ENCODE data around the gene SLC25A19.

SLC25A19 gene

DNA sequence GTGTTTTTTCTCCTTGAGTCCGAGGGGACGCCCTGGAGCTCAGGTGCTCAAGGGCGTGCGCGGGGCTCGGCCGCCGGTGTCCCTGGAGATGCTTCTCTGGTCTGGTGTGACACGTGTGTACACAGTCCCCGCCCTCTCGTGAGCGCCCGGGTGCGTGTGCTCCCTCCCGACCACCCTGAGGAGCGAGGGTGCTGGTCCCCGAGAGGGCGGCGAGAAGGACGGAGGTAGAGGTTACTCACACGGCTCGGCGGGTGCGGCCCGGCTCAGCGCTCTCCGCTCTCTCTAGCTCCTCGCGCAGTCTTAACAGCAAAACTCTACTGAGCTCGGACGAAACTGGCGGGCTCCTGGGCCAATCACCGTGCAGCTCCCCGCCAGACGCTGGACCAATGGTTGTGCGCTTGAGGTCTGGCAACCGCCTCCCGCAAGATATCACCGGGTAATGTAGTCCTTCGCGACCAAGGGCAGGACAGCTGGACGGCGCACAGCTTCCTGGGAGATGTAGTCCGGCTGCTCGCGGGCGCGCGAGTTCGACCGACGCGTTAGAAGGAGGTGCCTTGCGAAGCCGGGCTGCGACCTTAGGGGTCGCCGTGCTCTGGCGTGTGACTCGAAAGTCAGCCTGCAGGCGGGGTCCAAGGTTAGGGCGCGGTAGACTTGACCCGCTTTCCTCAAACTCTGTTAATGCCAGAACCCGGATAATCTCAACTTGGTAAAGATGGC lies at the start of gene SLC25A19:
Gene SLC25A19, minus strand, starts transcription at position 319 of the 717 bp plus-strand sequence. CDS start 2,669 bp downstream, outside the sequence.
- DNase-seq (ENCODE audit: low read depth in 3 of 3): peak; percentile 93 to 98 (median 95)

DNA sequence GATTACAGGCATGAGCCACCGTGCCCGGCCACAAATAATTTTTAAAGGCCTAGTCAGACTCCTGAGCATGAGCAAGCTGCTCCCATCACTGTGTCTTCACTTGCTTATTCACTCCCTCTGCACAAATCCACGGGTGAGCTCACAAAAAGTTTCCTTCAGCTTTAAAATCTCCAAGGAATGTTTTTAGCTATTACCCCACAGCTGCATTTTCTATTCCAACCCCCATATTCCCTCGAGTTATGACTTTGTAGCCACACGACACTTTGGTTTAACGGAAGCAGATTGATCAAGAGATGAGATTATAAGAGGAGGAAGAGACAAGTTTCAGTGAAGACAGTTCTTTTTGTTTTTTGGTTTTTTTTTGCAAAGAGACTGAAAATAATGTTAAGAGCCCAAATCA lies 49.1 kb upstream of the SLC25A19 start:
- no peak for DNase-seq (ENCODE audit: low read depth in 3 of 3)

DNA sequence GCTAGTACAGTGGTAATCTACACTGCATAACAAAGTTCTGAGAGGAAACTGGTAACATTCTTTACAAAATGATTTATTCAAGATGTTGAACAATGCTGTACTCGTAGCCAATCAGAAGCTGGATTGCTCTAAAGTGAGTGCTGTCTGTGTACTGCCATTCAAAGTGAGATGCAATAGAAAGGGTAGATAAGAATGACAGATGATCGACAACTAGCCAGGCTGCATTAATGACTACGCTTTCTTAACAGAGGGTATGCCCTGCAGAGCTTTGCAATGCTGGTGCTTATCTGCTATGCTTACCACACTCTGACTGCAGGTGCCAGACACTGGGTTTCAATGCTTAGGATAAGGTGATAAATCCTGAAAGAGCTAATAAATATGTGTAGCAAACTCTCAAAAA lies 46.1 kb upstream of the SLC25A19 start:
- no peak for DNase-seq (ENCODE audit: low read depth in 3 of 3)

DNA sequence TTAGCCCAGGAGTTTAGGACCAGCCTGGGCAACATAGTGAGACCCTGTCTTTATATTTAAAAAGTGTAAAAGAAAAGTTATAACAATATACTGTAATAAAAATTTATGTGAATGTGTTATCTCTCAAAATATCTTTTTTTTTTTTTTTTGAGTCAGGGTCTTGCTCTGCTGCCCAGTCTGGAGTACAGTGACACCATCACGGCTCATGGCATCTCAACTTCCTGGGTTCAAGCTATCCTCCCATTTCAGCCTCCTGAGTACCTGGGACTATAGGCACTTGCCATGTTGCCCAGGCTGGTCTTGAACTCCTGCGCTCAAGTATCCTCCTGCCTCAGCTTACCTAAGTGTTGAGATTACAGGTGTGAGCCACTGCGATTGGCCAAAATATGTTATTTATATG lies 45.5 kb upstream of the SLC25A19 start:
- DNase-seq (ENCODE audit: low read depth in 3 of 3): no peak

DNA sequence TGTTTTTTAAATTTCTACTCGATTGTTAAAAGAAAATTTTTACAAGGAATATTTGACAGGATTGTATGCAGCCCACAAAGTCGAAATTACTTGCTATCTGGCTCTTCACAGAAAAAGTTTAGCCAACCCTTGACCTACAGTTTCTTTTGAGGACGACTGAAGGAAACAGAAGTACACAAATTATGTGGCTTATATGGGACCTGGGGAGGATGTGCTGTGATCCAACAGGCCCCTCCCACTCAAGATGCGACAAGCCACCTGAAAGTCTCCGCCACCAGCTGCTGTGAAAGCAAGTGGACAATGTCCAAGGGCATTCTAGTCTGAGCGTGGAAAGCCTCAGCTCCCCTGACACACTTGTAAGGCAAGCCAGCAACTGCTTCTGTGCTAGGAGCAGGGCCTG lies 42.4 kb upstream of the SLC25A19 start:
- no peak for DNase-seq (ENCODE audit: low read depth in 3 of 3)

DNA sequence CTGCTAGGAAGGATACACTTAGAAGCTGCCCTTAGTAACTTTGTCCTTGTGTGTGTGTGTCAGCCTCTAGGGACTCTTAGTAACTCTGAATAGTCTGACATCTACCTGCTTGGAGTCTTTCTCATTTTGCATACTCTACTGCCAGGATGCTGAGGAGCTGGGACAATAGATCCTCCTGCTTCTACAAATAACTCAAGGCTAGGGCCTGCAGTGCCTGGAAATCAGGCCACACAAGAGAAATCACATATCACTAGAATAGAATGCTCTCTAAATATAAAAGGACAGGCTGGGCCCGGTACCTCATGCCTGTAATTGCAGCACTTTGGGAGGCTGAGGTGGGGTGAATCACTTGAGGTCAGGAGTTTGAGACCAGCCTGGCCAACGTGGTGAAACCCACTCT lies 38.5 kb upstream of the SLC25A19 start:
- DNase-seq (ENCODE audit: low read depth in 3 of 3): no peak

DNA sequence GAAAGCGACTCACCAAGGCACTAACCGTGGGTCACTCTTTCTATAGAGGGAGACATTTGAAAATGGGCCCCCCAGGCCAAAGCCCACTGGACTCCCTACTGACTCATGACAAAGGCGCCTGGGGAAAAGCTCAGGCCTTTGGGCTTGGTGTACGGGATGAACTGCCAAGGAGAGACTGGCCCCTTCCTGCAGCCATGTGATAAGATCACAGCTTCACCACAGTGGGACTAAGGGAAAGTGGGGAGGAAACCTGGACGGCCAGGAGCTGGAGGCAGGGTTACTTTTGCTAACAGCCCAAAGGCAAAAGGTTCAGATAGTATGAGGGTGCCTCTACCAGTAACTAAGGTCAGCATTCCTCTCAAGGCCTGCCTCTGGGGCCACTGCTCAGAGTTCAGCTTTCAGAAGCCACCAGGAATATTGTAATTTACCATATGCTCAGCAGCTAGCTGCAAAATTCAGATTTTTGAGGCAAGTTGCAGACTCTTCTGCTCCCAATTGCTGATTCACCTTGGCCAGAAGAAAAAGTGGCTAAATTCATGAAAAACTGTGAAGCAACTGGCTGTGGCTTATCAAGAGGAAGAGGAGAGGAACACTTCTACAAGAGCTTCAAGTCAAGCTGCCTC lies 37.1 kb upstream of the SLC25A19 start:
- no peak for DNase-seq (ENCODE audit: low read depth in 3 of 3)

DNA sequence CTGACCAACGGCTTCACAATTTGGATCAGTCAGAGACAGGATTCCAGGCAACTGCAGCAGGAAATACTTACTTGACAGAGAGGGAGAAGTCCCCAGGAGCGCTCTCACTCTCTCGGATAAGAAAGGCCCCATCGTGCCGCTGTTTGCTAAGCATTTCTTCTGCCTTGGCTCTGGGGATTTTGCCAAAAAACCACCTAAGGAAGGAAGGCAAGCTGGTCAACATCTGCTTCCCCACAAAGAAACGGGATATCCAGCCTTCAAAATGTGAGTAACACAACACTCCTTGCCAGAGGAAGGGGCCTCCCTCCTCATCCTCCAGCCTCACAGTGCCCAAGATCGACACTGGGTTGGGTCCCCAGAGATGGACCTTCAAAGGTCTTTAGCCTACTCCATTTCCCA lies 36.6 kb upstream of the SLC25A19 start:
- DNase-seq (ENCODE audit: low read depth in 3 of 3): no peak

DNA sequence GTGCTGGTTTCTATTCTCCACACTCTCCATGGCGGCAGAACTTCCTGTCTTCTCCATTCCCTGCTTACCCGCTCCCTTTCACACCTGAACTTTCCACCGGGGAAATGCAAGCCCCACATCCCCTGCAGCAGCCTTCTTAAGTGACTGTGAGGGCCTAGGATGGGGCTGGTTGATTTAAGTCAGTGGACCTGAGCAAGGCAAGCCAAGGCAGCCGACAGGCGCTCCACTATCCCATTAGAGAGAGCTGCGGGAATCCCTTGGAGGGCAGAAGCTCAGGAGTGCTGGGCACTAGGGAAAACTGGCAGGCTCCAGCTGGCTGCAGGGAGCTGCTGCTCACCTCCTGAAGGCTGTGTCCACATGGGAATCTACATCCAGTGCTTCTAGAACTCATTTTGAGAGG lies 36.1 kb upstream of the SLC25A19 start:
- no peak for DNase-seq (ENCODE audit: low read depth in 3 of 3)

DNA sequence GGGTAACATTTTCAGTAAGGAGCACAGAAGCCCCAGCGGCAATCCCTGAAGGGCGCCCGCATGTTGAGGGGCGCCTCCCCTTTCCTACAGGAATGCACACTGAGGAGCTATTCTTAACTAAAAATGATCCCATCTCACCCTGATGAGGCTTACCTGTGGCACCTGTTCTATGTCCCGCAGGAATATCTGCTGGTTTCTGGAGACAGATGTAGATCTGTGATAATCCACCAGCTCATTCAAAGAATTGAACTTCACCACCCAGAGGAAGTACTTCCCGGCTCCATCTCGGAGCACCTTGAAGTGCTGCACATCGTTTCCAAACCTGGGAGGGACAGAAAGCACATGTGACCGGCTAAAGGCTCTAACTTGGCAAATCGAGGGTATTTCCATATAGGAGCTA lies 32.3 kb upstream of the SLC25A19 start:
- DNase-seq (ENCODE audit: low read depth in 3 of 3): no peak

DNA sequence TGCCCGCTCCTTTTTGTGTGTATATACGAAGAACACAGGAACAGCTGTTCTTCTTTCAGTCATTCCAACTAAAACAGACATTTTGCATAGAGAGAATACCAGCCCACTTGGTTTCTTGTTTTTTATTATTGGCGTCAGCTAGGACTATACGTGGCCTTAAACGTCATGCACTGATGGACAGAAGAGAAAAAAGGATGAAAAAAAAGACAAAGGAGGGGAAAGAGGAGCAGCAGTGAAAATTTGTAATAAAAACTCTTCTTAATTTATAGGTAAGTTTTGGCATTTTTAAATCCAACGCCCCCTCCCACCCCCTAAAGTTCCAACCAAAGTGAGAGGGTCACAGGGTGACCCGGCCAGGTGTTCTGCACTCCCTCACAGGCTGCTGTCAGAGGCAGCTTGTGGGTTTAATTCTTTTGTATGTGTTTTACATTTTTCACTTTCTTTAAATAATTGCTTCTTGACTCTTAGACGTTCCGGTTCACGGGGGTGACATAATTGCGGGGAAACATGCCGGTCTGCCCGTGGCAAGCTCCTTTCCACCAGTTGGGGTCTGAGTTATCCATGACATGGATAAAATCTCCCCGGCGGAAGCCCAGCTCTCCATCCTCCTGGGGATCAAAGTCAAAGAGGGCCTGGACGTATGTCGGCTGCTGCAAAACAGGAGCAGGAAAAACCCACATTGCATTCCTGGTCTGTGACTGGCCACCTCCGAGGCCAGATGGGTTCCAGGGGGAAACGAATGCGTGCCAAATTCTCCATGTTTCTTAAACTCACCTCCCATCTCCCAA lies 30.9 kb upstream of the SLC25A19 start:
- DNase-seq (ENCODE audit: low read depth in 3 of 3): no peak

DNA sequence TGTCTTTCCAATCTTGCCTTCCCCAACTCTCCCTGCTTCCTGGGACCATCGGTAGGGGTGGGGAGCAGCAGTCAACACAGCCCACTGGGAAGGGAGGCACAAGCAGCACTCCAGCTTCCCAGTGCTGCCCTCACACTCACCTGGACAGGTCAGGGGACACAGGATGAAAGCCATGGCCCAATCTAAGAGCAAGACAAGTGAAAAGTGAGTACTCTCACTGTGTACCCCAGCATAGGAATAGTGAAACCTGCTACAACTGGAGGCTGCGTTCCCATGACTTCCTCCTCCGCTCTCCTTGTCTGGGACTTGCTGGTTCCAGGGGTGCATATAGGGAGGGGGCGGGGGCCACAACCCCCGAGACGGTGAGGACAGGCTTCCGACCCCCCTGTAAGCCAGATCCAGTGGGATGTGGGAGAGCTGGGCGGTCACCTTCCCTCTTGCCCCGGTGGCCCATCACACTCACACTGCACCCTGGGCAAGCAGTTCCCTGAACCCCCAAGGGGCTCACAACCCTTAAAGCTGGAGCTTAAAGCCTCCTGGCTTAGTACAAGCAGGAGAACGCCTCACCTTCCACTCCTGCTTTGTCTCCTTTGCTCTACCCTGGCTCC lies 29.5 kb upstream of the SLC25A19 start:
- no peak for DNase-seq (ENCODE audit: low read depth in 3 of 3)

DNA sequence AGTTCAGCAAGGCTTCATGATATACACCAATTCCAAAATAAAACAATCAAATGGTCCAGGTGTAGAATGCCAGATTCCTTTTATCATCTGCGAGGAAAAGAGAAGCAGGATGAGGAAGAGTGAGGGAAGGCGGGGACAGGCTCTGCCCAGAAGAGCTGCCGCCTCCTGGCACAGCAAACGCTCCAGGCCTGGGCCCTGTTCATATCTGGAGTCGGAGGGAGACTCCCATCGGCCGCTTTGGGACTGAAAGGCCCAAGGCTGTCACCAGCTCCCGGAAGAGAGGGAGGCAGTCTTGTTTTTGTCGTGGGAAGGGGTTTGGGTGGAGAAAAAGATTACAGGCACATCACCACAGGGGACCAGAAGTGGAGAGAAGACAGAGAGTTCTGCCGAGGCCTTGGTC lies 29.0 kb upstream of the SLC25A19 start:
- DNase-seq (ENCODE audit: low read depth in 3 of 3): no peak

DNA sequence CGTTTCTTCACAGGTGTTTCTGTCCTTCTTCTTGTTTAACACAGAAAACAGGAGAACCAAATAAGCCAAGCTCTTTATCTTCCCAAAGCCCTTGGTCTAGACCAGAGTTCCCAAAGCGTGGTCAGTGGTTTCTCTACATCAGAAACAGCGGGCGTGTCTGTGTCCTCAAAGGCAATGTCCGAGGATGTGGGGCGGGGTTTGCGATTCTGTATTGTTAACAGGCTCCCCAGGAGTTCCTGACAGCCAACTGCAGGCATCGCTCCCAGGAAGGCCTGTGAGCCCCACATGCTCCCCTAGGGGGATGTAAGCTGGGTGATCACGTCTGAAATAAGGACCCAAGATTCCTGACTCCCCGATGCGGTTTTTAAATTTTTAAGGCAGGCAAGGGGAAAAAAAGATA lies 28.4 kb upstream of the SLC25A19 start:
- DNase-seq (ENCODE audit: low read depth in 3 of 3): no peak

DNA sequence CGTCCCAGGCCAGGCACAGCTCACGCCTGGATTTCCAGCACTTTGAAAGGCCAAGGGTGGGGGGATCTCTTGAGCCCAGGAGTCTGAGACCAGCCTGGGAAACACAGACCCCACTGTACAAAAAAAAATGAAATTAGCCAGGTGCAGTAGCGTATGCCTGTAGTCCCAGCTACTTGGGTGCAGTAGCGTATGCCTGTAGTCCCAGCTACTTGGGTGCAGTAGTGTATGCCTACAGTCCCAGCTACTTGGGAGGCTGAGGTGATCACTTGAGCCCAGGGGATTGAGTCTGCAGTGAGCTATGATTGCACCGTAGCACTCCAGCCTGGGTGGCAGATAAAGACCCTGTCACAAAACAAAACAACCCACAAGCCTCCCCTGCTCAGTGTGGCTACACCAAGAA lies 27.0 kb upstream of the SLC25A19 start:
- DNase-seq (ENCODE audit: low read depth in 3 of 3): no peak

DNA sequence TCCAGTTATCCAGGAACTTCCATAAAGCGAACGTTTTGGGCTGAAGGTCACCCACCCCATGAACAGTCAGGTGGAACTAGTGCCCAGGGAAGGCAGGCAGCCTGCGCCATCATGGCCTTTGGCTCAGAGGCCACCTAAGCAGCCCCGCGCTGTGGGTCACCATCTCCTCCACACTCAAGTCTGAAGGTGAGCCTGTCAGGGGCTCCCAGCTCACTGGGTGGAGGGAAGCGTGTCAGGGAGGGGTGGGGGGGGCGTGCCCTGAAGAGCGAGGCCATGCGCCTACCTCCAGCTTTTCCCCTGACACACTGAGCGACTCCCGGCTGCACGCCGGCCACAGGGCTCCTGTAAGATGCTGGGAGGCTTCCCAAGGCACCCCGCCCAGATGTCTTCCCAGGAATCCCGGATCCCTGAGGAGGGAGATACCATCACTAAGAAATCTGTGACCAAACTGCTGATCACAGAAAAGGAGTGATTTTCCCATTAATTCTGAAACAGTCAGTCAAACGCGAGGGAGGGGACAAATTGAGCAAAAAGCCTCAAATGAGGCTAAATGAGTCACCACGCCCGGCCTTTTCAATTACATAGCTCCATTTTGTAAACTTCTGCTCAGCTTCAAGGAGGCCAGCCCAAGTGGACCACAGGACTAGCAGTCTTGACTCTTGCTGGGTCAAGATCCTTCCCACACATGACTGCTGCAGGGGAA lies 26.5 kb upstream of the SLC25A19 start:
- no peak for DNase-seq (ENCODE audit: low read depth in 3 of 3)

DNA sequence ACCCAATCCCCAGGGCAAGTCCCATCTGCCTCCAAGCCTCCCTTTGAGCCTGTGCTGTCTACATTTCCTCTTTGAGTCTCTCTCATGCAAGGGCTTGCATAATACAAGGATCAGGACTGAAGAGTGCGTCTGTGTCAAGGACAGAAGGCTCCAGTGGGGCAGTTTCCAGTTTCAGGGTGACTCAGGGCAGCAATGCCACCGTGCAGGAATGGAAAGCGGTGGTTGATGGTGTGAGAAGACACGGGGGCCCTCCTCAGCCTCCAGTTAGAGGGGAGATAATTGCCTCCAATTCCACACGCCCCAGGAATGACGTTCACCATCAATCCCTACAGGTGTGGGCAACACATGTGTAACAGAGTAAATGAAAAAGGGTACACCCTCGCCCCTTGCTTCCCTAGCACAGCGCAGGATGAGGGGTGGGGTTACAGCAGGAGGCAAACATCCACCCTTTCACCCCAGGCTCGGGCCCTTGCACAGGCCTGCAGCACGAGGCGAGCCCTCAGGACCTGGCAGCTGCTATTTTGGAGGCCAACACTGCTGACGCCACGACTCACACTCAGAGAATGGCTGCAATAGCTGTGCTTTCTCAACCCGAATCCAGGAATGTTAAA lies 24.8 kb upstream of the SLC25A19 start:
- no peak for DNase-seq (ENCODE audit: low read depth in 3 of 3)

DNA sequence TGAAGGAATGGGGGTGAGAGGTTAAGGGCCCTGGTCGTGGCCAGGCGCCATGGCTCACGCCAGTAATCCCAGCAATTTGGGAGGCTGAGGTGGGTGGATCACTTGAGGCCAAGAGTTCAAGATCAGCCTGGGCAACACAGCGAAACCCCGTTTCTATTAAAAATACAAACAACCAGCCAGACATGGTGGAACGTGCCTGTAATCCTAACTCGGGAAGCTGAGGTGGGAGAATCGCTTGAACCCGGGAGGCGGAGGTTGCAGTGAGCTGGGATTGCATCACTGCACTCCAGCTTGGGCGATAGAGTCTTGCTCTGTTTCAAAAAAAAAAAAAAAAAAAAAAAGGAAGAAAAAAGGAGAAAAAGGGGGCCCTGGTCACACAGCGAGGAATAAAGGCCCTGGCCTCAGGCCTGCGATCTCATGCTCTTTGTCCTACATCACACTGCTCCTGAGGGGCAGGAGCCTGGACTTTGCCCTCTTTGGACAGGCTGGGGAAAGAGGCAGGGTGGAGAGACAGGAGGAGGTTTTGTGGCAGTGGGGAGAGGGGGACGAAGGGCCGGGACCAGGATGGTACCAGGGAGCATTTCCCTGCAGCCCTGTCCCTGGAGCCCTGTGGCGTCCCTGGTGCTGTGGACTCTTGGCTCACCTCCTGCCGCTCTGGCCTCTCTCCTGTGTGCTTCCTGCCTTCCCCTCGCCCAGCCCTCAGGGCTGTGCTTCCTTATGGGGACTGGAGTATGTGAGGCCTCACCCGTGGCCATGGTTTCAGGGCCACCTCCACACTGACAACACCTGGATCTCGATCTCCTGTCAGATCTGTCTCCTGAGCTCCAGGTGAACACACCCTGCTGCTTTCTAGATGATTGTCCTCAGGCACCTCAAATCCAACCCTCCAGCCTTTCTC lies 19.7 kb upstream of the SLC25A19 start:
- no peak for DNase-seq (ENCODE audit: low read depth in 3 of 3)

DNA sequence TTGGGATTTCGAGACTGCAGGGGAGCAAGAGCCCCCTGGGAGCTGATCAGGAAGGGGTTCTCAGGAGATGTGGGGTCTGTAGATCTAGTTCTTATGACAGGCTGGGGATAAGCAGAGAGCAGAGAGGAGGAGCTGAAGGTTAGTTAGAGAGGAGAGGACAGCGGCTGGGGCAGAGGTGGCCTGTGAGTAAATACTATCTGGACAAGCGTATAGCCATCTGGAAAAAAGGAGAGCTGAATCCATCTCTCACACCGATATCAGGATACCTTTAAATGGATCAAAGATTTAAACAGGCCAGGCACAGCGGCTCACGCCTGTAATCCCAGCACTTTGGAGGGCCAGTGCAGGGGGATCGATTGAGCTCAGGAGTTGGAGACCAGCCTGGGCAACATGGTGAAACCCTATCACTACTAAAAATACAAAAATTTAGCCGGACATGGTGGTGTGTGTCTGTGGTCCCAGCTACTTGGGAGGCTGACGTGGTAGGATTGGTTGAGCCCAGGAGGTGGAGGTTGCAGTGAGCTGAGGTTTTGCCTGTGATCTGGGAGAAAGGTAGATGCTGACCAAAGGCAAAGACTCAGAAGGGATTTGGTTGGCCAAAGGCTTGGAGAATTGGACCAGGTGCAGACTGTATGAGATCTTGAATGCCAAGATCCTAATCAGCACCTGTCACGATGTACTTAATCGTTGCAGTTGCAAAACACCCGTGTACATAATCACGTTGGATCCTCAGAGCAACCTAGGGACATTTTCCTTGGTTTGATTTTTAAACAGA lies 18.9 kb upstream of the SLC25A19 start:
- no peak for DNase-seq (ENCODE audit: low read depth in 3 of 3)

Measured in stimulated activated CD4-positive, alpha-beta T cell treated with anti-CD3 and anti-CD28 coated beads, TNF-alpha, amount 100 ng/mL, for 48 hours (primary cell).